Measurements from ENCODE around the gene ETV2. TPM values are rescaled to one million over a fixed set of nuclear protein-coding genes. Genes with fewer than 3 reads are reported as not detected.

ETV2 gene
- total RNA-seq: 0.13 and 0.49 TPM in 2 replicates

GRCh38 chr19:35641515-35642151, at the start of gene ETV2:
Gene ETV2, plus strand, starts transcription at chr19:35641745. Its CDS starts 716 bp downstream, at chr19:35642461.

GRCh38 chr19:35612559-35613321, 28.8 kb upstream of the ETV2 start, which contains the start of gene HAUS5:
Gene HAUS5, plus strand, starts transcription at chr19:35612735. Its CDS starts 60 bp downstream, at chr19:35612795.

GRCh38 chr19:35628565-35629331, 12.8 kb upstream of the ETV2 start, which contains the start of gene RBM42:
Gene RBM42, plus strand, starts transcription at chr19:35629036. Its CDS starts 118 bp downstream, at chr19:35629154.

GRCh38 chr19:35648017-35648961, 6.7 kb downstream of the ETV2 start, which contains the start of gene COX6B1:
Gene COX6B1, plus strand, starts transcription at chr19:35648323. Its CDS starts 2,921 bp downstream, at chr19:35651244.

GRCh38 chr19:35666251-35666913, 24.8 kb downstream of the ETV2 start, which contains the start of gene UPK1A:
Gene UPK1A, plus strand, starts transcription at chr19:35666517. Its CDS starts 296 bp downstream, at chr19:35666813.

Other genes with a start within 250 kb of the ETV2 start
- not detected in 2 replicates for gene FFAR2, start 193.5 kb upstream of the ETV2 start, total RNA-seq
- not detected in 2 replicates for gene KRTDAP, start 151.3 kb upstream of the ETV2 start, total RNA-seq
- gene DMKN, start 128.1 kb upstream of the ETV2 start, total RNA-seq: 0.13 TPM in 1 of 2 replicates, not detected in the other
- gene SBSN, start 113.4 kb upstream of the ETV2 start, total RNA-seq: not detected in 2 replicates
- gene GAPDHS, start 108.3 kb upstream of the ETV2 start, total RNA-seq: not detected in 2 replicates
- 52.9 and 74.0 TPM in 2 replicates for gene TMEM147, start 96.1 kb upstream of the ETV2 start, total RNA-seq
- not detected in 2 replicates for gene ATP4A, start 78.1 kb upstream of the ETV2 start, total RNA-seq
- gene PMIS2, start 55.6 kb upstream of the ETV2 start, total RNA-seq: not detected in 2 replicates
- gene HAUS5, start 29.0 kb upstream of the ETV2 start, total RNA-seq: 6.0 and 9.3 TPM in 2 replicates
- 32.4 and 33.7 TPM in 2 replicates for gene RBM42, start 12.7 kb upstream of the ETV2 start, total RNA-seq
- 295 and 323 TPM in 2 replicates for gene COX6B1, start 6.6 kb downstream of the ETV2 start, total RNA-seq
- gene UPK1A, start 24.8 kb downstream of the ETV2 start, total RNA-seq: not detected in 2 replicates
- gene ZBTB32, start 62.8 kb downstream of the ETV2 start, total RNA-seq: not detected in 2 replicates
- 6.2 and 19.6 TPM in 2 replicates for gene KMT2B, start 76.3 kb downstream of the ETV2 start, total RNA-seq
- 0.49 and 0.94 TPM in 2 replicates for gene IGFLR1, start 100.7 kb downstream of the ETV2 start, total RNA-seq
- 4.0 and 6.4 TPM in 2 replicates for gene U2AF1L4, start 103.7 kb downstream of the ETV2 start, total RNA-seq
- 12.3 and 13.8 TPM in 2 replicates for gene PSENEN, start 103.9 kb downstream of the ETV2 start, total RNA-seq
- 3.9 and 5.0 TPM in 2 replicates for gene LIN37, start 106.8 kb downstream of the ETV2 start, total RNA-seq
- 0.25 and 0.49 TPM in 2 replicates for gene HSPB6, start 115.3 kb downstream of the ETV2 start, total RNA-seq
- gene PROSER3, start 116.4 kb downstream of the ETV2 start, total RNA-seq: 1.5 and 2.5 TPM in 2 replicates
- 2.1 and 4.0 TPM in 2 replicates for gene ARHGAP33, start 133.8 kb downstream of the ETV2 start, total RNA-seq
- not detected in 2 replicates for gene PRODH2, start 171.1 kb downstream of the ETV2 start, total RNA-seq
- gene NPHS1, start 210.8 kb downstream of the ETV2 start, total RNA-seq: not detected in 2 replicates
- under 0.01 TPM in 1 of 2 replicates, not detected in the other for gene KIRREL2, start 215.2 kb downstream of the ETV2 start, total RNA-seq
- 1.3 and 8.4 TPM in 2 replicates for gene APLP1, start 226.8 kb downstream of the ETV2 start, total RNA-seq

Data from bladder microvascular endothelial cell (primary cell).